HUES64 (cell line): ENCODE results near the gene UNC13B.
"Not testable (repeated sequence)": the region's sequence is repeated elsewhere in the genome, so short reads cannot be mapped to it uniquely, and the experiment has no call there.

Source experiments
- H3K27ac ChIP-seq: 2 replicates; pipeline ENCODE4 v1.7.0; 2013; ENCODE audit warnings: low read depth, low read length, inconsistent platforms
- H3K27me3 ChIP-seq: 2 replicates; pipeline ENCODE4 v1.6.1; 2013; ENCODE audit warnings: mild to moderate bottlenecking, low read length; ENCODE audit not compliant: insufficient read depth
- H3K36me3 ChIP-seq: 2 replicates; pipeline ENCODE4 v1.6.1; 2013; ENCODE audit warnings: mild to moderate bottlenecking, low read length; ENCODE audit not compliant: insufficient read depth
- H3K4me1 ChIP-seq: 2 replicates; pipeline ENCODE4 v1.6.1; 2013; ENCODE audit warnings: mild to moderate bottlenecking, low read length, moderate library complexity; ENCODE audit not compliant: insufficient read depth
- H3K4me3 ChIP-seq: 2 replicates; pipeline ENCODE4 v1.5.1; 2013; ENCODE audit warnings: mild to moderate bottlenecking, low read length, moderate library complexity
- H3K9ac ChIP-seq: 2 replicates; pipeline ENCODE4 v1.6.1; 2013; ENCODE audit warnings: mild to moderate bottlenecking, low read depth, low read length
- H3K9me3 ChIP-seq: 2 replicates; pipeline ENCODE4 v1.6.1; 2013; ENCODE audit warnings: low read depth, low read length; ENCODE audit not compliant: insufficient read depth
- WGBS: fragments of 150-250, 120-280 bp; methylation state at CpG from one replicate; pipeline ENCODE4 v1.1.7; 2013; ENCODE audit warnings: missing lambda C conversion rate; 5-methylcytosine and 5-hydroxymethylcytosine counted together

UNC13B gene

DNA sequence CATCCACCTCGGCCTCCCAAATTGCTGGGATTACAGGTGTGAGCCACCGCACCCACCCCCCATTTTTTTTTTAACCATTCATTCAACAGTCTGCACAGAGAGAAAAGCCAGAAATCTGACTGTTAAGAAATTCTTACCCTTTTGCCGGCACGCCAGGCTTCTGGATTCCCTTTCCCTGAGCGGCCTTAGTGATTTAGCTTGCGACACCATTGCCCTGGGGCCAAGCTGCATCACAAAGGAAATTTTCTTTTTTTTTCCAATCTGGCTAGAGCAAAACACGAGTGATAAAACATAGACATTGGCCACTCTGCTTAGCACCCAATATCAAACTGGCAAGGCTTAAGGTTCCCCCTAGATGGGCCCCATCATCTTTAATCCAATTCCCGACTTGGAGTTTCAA is 24.9 kb upstream of the UNC13B start:
- no peaks in the 10 kb centered on the region for H3K27me3 ChIP-seq
- H3K4me1 ChIP-seq = no peaks in the 10 kb centered on the region
- no peaks in the 10 kb centered on the region for H3K36me3 ChIP-seq
- peaks cover 16% of the 10 kb centered on the region for H3K9me3 ChIP-seq
- WGBS = 87% methylated on average over 8 of the region's 8 CpGs
- no peak overlapping the region for H3K4me3 ChIP-seq
- H3K27ac ChIP-seq = no peak overlapping the region
- no peak overlapping the region for H3K9ac ChIP-seq

DNA sequence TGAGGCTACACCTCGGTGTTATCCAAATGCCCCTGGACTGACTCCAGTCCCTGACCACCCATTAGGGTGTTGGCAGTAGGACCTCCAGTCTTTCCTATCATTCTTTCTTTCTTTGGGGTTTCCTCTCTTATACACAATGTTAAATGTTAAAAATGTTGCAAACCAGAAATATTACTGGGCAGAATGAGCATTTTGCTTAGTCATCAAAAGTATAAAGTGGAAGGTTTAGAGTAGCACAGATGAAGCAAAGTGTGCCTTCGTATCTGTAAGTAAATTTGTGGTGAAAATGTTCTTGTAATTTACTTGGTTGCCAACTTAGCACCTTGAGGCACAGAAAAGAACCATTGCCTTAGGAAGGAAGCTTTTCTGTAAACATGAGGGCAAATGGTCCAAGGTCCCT is 21.7 kb upstream of the UNC13B start:
- Histone ChIP-seq H3K27me3 (no peaks in the 10 kb centered on the region), H3K4me3 (no peak overlapping the region), H3K9ac (no peak overlapping the region), H3K27ac (no peak overlapping the region), H3K36me3 (no peaks in the 10 kb centered on the region), H3K4me1 (no peaks in the 10 kb centered on the region), H3K9me3 (peaks cover 36% of the 10 kb centered on the region)
- 93% methylated on average over 2 of the region's 2 CpGs for WGBS

DNA sequence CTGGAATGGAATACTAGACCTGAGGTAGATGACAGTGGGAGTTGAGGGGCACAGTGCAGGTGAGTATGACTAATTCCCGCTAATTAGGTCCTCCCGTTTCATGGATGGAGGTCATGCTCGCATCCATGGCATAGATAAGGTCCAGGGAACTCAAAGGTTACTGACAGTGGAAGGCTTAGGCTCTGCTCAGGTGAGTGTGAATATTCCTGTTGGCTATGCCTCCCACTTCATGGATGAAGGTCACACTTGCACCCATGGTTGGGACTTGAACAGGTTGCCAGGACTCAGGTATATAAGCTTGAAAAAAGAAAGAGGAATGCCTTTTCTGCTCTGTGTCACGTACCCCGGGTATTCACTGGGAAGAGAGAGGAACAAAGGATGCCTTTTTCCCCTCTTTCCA is 19.8 kb upstream of the UNC13B start:
- no peak overlapping the region for H3K27ac ChIP-seq
- no peak overlapping the region for H3K4me3 ChIP-seq
- H3K9ac ChIP-seq = no peak overlapping the region
- peaks cover 36% of the 10 kb centered on the region for H3K9me3 ChIP-seq
- 92% methylated on average over 5 of the region's 5 CpGs for WGBS
- H3K27me3 ChIP-seq = no peaks in the 10 kb centered on the region
- H3K4me1 ChIP-seq = no peaks in the 10 kb centered on the region
- no peaks in the 10 kb centered on the region for H3K36me3 ChIP-seq

DNA sequence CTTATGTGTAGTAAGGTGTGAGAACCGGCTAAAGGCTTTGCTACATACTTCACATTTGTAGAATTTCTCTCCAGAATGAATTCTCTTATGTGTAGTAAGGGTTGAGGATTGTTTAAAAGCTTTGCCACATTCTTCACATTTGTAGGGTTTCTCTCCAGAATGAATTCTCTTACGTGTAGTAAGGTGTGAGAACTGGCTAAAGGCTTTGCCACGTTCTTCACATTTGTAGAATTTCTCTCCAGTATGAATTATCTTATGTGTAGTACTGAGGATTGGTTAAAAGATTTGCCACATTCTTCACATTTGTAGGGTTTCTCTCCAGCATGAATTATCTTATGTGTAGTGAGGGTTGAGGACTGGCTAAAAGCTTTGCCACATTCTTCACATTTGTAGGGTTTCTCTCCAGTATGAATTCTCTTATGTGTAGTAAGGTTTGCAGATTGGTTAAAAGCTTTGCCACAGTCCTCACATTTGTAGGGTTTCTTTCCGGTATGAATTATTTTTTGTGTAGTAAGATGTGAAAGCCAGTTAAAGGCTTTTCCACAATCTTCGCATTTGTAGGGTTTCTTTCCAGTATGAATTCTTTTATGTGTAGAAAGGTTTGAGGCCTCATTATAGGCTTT is 13.8 kb upstream of the UNC13B start:
- not testable (repeated sequence) for H3K4me1 ChIP-seq, H3K27me3 ChIP-seq, H3K36me3 ChIP-seq, H3K4me3 ChIP-seq, H3K27ac ChIP-seq, H3K9ac ChIP-seq
- WGBS = 81% methylated on average over 4 of the region's 5 CpGs
- H3K9me3 ChIP-seq = peaks cover 34% of the 10 kb centered on the region

DNA sequence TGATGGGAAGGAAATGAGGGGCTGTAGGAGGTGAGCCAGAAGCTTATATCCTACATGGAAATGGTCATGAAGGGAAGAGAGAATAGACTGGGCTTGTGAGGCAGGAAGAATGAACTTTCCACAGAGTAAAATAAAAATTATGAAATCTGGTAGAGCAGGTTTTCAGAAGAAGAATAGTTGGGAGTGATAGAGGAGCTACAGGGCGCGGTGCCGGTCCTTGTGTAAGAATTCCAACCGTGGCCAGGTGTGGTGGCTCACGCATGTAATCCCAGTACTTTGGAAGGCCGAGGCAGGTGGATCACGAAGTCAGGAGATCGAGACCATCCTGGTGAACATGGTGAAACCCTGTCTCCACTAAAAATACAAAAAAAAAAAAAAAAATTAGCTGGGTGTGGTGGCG is 8.9 kb upstream of the UNC13B start:
- Histone ChIP-seq H3K9me3 (peaks cover 24% of the 10 kb centered on the region; the same call in 1 of the 2 replicates), H3K4me1 (peaks cover 16% of the 10 kb centered on the region; the same call in 1 of the 2 replicates), H3K27me3 (no peaks in the 10 kb centered on the region), H3K4me3 (no peak overlapping the region), H3K36me3 (no peaks in the 10 kb centered on the region), H3K27ac (no peak overlapping the region), H3K9ac (no peak overlapping the region)
- WGBS = 91% methylated on average over 9 of the region's 9 CpGs

DNA sequence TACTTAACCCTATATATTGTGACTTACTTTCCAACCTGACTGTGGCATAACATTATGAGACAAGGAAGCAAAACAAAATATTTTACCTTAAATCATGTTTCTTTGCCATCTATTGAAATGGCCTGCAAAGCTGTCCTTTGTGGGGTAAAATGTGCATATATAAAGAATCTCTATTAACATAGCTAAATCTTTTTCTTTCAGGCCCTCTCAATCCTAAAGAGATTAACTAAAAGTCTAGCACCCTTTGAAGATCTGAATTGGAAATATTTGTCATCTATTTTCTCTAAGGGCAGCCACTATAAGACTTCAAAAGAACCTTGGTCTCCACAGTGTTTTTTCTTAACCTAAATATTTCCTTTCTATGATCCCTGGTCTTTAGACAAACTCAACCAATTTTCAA is 5.0 kb upstream of the UNC13B start:
- no peaks in the 10 kb centered on the region for H3K27me3 ChIP-seq
- peaks cover 26% of the 10 kb centered on the region for H3K4me1 ChIP-seq
- 0 out of 2 replicates have a peak overlapping the region, but pooled peaks have one; percentile 3 for H3K4me3 ChIP-seq
- 0 out of 2 replicates have a peak overlapping the region, but pooled peaks have one; percentile 4 for H3K27ac ChIP-seq
- H3K9me3 ChIP-seq = 0 out of 2 replicates have a peak, but pooled peaks cover 3% of the 10 kb centered on the region
- H3K36me3 ChIP-seq = no peaks in the 10 kb centered on the region
- H3K9ac ChIP-seq = no peak overlapping the region

DNA sequence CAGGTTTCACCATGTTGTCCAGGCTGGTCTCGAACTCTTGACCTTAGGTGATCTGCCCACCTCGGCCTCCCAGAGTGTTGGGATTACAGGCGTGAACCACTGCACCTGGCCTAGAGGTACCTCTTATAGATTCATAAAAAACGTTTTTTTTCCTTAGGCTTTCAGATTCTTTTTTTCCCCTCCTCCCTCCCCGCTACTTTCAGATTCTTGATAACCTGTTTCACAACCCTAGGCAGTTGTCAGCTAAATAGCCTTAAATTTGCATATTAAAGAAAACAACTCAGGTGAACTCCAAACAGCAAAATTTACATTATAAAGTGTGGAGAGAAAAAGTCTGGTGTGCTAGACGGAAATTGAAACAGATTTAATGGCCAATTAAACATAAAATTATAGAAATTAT is 4.0 kb upstream of the UNC13B start:
- H3K4me1 ChIP-seq = peaks cover 28% of the 10 kb centered on the region
- H3K4me3 ChIP-seq, H3K36me3 ChIP-seq, H3K27me3 ChIP-seq, H3K9me3 ChIP-seq, H3K9ac ChIP-seq: not testable (repeated sequence)
- WGBS = 53% methylated on average over 5 of the region's 6 CpGs
- peak overlapping the region; percentile 64; the same call in 1 of the 2 replicates for H3K27ac ChIP-seq

DNA sequence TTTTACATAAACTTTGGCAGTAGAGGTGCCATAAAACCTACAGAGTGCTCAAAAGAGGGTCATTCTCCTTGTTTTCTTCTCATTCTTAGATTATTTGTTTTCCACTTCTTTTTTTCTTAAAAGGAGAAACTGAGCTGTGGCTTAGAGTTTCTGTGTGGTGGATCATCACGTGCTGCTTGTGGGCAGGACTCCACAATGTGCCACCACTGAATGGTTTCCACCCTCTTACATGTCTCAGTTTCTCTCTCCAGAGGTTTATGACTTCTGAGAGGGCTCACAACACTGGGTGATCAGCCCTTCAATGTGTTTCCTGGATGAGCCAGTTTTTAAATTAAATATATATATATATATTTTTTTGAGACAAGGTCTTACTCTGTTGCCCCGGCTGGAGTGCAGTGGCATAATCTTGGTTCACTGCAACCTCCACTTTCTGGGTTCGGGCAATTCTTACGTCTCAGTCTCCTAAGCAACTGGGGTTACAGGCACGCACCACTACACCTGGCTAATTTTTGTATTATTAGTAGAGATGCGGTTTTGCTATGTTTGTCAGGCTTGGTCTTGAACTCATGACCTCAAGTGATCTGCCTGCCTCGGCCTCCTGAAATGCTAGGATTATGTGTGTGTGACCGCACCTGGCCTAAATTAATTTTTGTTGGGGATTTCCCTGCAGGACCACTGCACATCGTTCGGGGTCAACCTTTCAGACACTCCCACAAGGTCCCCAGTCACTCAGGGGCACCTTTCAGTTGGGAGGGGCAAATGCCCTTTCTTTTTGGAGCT is 3.1 kb upstream of the UNC13B start:
- H3K4me3 ChIP-seq = no peak overlapping the region

DNA sequence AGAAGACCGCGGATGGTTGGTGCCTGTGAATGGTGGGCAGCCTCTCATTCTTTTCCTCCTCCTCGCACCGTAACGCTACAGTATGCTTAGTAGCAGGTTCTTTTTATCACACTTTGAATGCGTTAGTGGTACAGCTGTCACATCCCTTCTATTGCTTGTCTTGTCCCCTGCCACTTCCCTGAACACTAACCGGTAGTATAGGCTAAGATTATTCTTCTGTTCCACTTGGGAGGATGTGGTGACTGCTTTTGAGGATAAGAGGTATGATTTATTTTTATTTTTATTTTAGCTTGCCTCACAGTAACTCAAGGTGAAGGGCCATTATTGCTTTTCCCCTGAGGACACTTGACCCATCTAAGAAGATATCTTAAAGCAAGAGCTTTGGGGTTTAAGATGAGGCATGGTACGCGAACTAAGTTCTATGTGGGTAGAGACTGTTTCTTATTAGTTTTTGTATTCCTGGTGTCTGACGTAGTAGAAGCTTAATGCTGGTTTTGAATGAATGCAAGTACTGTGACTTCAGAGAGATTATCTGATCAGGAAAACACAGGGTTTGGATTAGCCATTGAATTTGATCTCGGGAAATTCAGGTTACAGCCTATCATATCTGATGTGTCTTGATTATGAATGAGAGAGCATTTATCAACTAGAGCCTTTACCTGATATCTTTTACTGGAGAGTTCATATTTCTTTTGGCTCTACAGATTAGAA is 951 bp downstream of the UNC13B start:
- peaks cover 15% of the 10 kb centered on the region for H3K4me1 ChIP-seq
- peak overlapping the region; percentile 73 for H3K9ac ChIP-seq
- 30% methylated on average over 9 of the region's 11 CpGs for WGBS
- no peaks in the 10 kb centered on the region for H3K27me3 ChIP-seq
- peak overlapping the region; percentile 90 for H3K4me3 ChIP-seq
- H3K36me3 ChIP-seq = no peaks in the 10 kb centered on the region
- H3K9me3 ChIP-seq = no peaks in the 10 kb centered on the region
- no peak overlapping the region for H3K27ac ChIP-seq

More for the DNA sequence above, 3.1 kb upstream of the UNC13B start:
- H3K27ac ChIP-seq = peak overlapping the region; percentile 42
- H3K9ac ChIP-seq = no peak overlapping the region
- 85% methylated on average over 10 of the region's 10 CpGs for WGBS
- H3K36me3 ChIP-seq = no peaks in the 10 kb centered on the region
- peaks cover 31% of the 10 kb centered on the region for H3K4me1 ChIP-seq
- 0 out of 2 replicates have a peak, but pooled peaks cover 3% of the 10 kb centered on the region for H3K9me3 ChIP-seq
- H3K27me3 ChIP-seq = no peaks in the 10 kb centered on the region

DNA sequence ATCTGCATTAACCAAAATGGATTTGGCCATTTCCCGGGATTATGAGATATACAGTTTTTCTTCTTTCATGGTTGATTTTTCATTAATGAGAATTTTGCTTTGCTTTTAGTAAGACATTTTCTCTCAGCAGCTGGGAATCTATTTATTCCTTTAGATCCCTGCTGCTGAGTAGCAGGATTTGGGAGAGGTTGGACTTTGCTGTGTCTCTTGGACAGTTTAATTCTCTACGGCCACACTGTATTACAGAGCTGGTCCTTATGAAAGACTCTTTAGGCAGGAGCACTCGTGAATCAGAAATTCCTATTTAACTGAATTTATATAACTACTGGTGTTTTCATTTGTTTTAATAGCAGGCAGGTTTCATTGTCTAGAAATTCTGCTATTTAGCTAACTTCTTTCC is 1.6 kb downstream of the UNC13B start:
- H3K27me3 ChIP-seq = no peaks in the 10 kb centered on the region
- no peak overlapping the region for H3K27ac ChIP-seq
- no peak overlapping the region for H3K9ac ChIP-seq
- peak overlapping the region; percentile 90 for H3K4me3 ChIP-seq
- H3K9me3 ChIP-seq = no peaks in the 10 kb centered on the region
- WGBS = 80% methylated on average over 3 of the region's 3 CpGs
- no peaks in the 10 kb centered on the region for H3K36me3 ChIP-seq
- H3K4me1 ChIP-seq = peaks cover 10% of the 10 kb centered on the region

DNA sequence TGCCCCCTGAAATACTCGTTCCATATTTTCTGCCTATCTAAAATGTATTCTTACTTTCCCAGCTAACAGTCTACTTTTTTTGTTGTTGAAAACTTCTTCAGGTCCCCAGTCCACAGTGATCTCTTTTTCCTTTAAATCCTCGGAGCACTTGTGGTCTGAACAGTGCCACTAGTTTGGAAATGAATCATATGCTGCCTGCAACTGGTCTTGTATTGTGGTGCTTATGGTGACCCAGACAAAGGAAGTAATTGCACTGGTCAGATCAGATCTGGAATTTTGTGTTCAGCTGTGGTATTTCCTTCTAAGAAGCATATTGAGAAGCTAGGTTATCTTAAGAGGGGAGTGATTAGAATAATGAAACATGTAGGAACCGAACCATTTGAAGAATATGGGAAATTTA is 2.9 kb downstream of the UNC13B start:
- WGBS = 91% methylated on average over 3 of the region's 3 CpGs
- Histone ChIP-seq H3K9me3 (no peaks in the 10 kb centered on the region), H3K36me3 (no peaks in the 10 kb centered on the region), H3K9ac (no peak overlapping the region), H3K27ac (no peak overlapping the region), H3K4me3 (no peak overlapping the region), H3K27me3 (no peaks in the 10 kb centered on the region), H3K4me1 (peaks cover 12% of the 10 kb centered on the region)
